Smooth muscle cell (in vitro differentiated cells): ENCODE measurements around the gene XPNPEP3. TPM values are rescaled to one million over a fixed set of nuclear protein-coding genes. Genes with fewer than 3 reads are reported as not detected.
A peak's percentile ranks its signal among the peaks of the same experiment; 100 is the strongest.

Experiments
- DNase-seq: peaks from one replicate; lab custom pipeline; 2025; ENCODE audit not compliant: unreplicated experiment; lab: John Stamatoyannopoulos, UW
- H2AFZ ChIP-seq: fragments of 200-600 bp; sonication (generic); 2 replicates; pipeline ENCODE4 v1.6.0; 2016; ENCODE audit warnings: antibody characterized with exemption, low read depth, mild to moderate bottlenecking
- H3F3A ChIP-seq: fragments of 200-600 bp; sonication (generic); 2 replicates; pipeline ENCODE4 v1.6.0; 2017; ENCODE audit warnings: antibody characterized with exemption, low read depth
- H3K27ac ChIP-seq: fragments of 200-600 bp; sonication (generic); 2 replicates; pipeline ENCODE4 v1.5.1; 2016; ENCODE audit warnings: low read depth, mild to moderate bottlenecking
- H3K27me3 ChIP-seq: fragments of 200-600 bp; sonication (generic); 2 replicates; pipeline ENCODE4 v1.6.1; 2016; ENCODE audit warnings: low read depth, mild to moderate bottlenecking
- H3K36me3 ChIP-seq: fragments of 200-600 bp; sonication (generic); 2 replicates; pipeline ENCODE4 v1.5.1; 2016; ENCODE audit warnings: low read depth
- H3K4me1 ChIP-seq: fragments of 200-600 bp; sonication (generic); 2 replicates; pipeline ENCODE4 v1.5.1; 2016; ENCODE audit warnings: low read depth
- H3K4me2 ChIP-seq: fragments of 200-600 bp; sonication (generic); 2 replicates; pipeline ENCODE4 v1.6.0; 2016; ENCODE audit warnings: mild to moderate bottlenecking
- H3K4me3 ChIP-seq: fragments of 200-600 bp; sonication (generic); 2 replicates; pipeline ENCODE4 v1.5.1; 2016; ENCODE audit warnings: mild to moderate bottlenecking
- H3K79me2 ChIP-seq: fragments of 200-600 bp; sonication (generic); 2 replicates; pipeline ENCODE4 v1.6.0; 2016; ENCODE audit warnings: low read depth, mild to moderate bottlenecking
- H3K9ac ChIP-seq: fragments of 200-600 bp; sonication (generic); 2 replicates; pipeline ENCODE4 v1.6.0; 2016; ENCODE audit warnings: low read depth
- H3K9me3 ChIP-seq: fragments of 200-600 bp; sonication (generic); replicated peaks from 2 replicates; pipeline ENCODE4 v1.5.1; 2016; ENCODE audit warnings: low read depth
- H4K20me1 ChIP-seq: fragments of 200-600 bp; sonication (generic); 2 replicates; pipeline ENCODE4 v1.6.0; 2016; ENCODE audit warnings: low read depth
- WGBS: methylation state at CpG from one replicate; pipeline ENCODE4 v1.1.7; 2016; ENCODE audit warnings: low lambda C conversion rate; 5-methylcytosine and 5-hydroxymethylcytosine counted together
- polyA plus RNA-seq: library from polyadenylated mRNA; unstranded; fragments of >200 nt; fragmentation: Nextera tagmentation; extraction: Ambion mirVana; gene quantifications from 2 replicates; pipeline ENCODE4 v1.2.1, GENCODE V29; 2016
- total RNA-seq: library from RNA; depleted of rRNA; stranded (reverse); fragments of >200 nt; gene quantifications from 2 replicates; pipeline ENCODE4 v1.2.3, GENCODE V29; 2014
- TF ChIP-seq, protein P1 (sequence below): fragments of 200-600 bp; sonication (generic); IDR thresholded peaks from 2 replicates; pipeline ENCODE4 v1.5.1; 2017; ENCODE audit warnings: borderline replicate concordance, mild to moderate bottlenecking, antibody characterized with exemption; ENCODE audit not compliant: insufficient read depth, poor library complexity, severe bottlenecking

XPNPEP3 gene
- total RNA-seq, result 9.8 and 12.3 TPM in 2 replicates
- 3.9 and 5.3 TPM in 2 replicates for polyA plus RNA-seq

DNA sequence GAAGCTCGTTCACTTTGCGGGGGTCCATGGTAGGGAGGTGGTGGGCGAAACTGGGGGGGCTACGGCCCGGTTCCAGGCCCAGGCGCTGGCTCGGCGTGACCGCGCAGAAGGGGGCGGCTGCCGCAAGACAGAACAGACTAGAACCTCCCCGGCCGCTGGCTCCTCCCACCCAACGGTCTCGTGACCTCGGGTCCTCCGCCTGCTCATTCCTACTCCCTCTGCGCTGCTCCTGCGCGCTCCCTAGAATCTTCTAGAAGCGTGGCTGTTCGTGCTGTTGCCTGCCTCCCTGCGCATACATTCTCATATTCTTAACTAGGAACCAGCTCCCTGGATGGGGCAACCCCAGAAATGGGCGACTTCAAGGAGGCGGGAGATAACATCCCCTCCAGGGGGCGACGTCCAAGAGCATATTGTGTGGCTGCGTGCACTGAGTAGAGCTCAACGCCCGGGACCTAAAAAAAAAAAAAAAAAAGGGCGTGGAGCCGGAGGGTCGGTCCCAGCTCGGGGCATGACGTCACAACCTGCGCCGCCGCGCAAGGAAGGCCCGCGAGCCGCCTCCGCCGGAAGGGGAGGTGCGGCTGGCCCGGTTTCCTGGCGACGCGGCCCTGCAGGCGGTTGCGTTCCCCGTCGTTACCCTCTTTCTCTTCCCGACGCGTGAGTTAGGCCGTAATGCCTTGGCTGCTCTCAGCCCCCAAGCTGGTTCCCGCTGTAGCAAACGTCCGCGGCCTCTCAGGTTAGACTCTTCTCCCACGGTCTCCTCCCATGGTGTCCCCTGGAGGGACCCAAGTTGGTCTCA is at the start of gene XPNPEP3, which contains the start of gene ST13:
Gene XPNPEP3 (plus strand): TSS at position 636 of the 796 bp plus-strand sequence. CDS start 34 bp downstream, at position 670.
Gene ST13 (minus strand): TSS at position 127 of the 796 bp plus-strand sequence. CDS start 99 bp downstream, at position 28.
- 1% methylated on average over 61 of the region's 63 CpGs for WGBS
- Histone ChIP-seq H3K4me3 (peak within 1 kb of the TSS; percentile 91), H3K9ac (peak within 1 kb of the TSS; percentile 99)

DNA sequence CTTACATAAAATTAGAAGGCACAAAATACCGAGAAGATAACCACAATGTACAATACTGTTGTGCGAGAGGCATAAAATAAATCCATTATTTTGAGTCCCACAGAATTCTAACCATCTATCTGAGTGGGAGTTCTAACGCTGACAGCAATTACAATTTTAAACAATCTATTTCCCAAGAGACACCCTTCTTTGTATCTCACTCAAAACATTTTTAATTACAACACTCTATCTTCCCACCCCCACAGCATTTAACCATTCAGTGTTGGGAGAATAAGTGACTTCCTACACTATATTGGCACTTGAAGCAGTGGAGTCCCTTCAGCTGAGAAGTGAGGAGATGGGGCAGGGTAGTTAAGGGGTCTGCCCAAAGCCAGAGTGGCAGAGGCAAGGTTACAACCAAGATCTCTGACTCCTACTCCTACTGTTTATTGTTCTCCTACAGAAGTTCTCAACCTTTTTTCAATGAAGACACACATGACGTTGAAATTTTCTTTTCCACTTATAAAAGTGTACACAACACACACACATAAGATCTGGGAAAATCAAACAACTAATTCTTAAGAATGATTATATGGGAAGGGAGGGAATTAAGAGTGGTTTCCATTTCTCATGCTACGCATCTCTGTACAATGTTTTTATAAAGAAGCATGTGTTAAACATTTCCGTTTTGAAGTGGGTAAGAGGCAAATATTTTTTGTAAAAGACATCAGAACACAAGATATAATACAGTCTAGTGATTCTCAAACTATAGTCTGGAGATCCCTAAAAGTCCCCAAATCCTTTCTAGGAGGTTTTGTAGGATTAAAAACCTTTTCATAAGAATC is 48.7 kb upstream of the XPNPEP3 start:
- Histone ChIP-seq H3K27me3 (no peaks in the 10 kb centered on the region), H3K4me1 (no peaks in the 10 kb centered on the region), H2AFZ (no peak overlapping the region), H4K20me1 (peaks cover 14% of the 10 kb centered on the region), H3K79me2 (peaks cover 89% of the 10 kb centered on the region), H3K27ac (peak overlapping the region; percentile 53), H3K36me3 (no peaks in the 10 kb centered on the region), H3K4me3 (no peak overlapping the region), H3K9ac (no peak overlapping the region), H3F3A (no peaks in the 10 kb centered on the region), H3K4me2 (peak overlapping the region; percentile 32), H3K9me3 (no peaks in the 10 kb centered on the region)
- 71% methylated on average over 6 of the region's 6 CpGs for WGBS
- no peak for DNase-seq
- TF ChIP-seq, protein P1, sequence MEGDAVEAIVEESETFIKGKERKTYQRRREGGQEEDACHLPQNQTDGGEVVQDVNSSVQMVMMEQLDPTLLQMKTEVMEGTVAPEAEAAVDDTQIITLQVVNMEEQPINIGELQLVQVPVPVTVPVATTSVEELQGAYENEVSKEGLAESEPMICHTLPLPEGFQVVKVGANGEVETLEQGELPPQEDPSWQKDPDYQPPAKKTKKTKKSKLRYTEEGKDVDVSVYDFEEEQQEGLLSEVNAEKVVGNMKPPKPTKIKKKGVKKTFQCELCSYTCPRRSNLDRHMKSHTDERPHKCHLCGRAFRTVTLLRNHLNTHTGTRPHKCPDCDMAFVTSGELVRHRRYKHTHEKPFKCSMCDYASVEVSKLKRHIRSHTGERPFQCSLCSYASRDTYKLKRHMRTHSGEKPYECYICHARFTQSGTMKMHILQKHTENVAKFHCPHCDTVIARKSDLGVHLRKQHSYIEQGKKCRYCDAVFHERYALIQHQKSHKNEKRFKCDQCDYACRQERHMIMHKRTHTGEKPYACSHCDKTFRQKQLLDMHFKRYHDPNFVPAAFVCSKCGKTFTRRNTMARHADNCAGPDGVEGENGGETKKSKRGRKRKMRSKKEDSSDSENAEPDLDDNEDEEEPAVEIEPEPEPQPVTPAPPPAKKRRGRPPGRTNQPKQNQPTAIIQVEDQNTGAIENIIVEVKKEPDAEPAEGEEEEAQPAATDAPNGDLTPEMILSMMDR, result no peak

More for the DNA sequence above, at the start of gene XPNPEP3, which contains the start of gene ST13:
- Histone ChIP-seq H3K9me3 (no peaks in the 10 kb centered on the region), H3K79me2 (peaks cover 88% of the 10 kb centered on the region), H2AFZ (peak within 1 kb of the TSS; percentile 86), H4K20me1 (peaks cover 34% of the 10 kb centered on the region), H3K4me1 (peaks cover 42% of the 10 kb centered on the region), H3K27me3 (no peaks in the 10 kb centered on the region), H3K27ac (peak within 1 kb of the TSS; percentile 98), H3K4me2 (peak within 1 kb of the TSS; percentile 89), H3K36me3 (no peaks in the 10 kb centered on the region), H3F3A (no peaks in the 10 kb centered on the region)
- TF ChIP-seq, protein P1, result peak; percentile 40
- DNase-seq, result peak; percentile 97

DNA sequence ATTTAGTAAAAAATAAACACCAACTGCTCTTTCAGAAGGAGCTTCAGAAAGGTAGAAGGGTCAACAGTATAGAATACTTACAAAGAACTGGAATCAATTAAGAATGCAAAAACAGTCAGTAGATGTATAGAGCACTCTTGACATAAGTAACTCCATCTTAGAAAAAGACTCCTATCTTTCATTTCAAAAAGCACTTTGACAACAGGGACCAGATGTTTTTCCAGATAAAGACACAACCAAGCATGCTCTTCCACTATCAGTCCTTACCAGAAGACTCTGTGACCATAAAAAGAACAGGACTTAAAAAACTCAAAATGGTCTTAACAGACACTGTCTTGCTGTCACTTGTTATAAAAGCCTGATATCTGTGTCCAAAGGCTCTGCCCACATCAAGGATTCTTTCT is 43.0 kb upstream of the XPNPEP3 start:
- TF ChIP-seq, protein P1, result no peak
- H3K4me3 ChIP-seq, result no peak overlapping the region
- H2AFZ ChIP-seq, result no peak overlapping the region
- H3K27ac ChIP-seq, result no peak overlapping the region
- peaks cover 97% of the 10 kb centered on the region for H3K79me2 ChIP-seq
- H3F3A ChIP-seq, result no peaks in the 10 kb centered on the region
- DNase-seq, result no peak
- no peaks in the 10 kb centered on the region for H3K27me3 ChIP-seq
- H3K9ac ChIP-seq, result no peak overlapping the region
- H3K4me2 ChIP-seq, result no peak overlapping the region
- H4K20me1 ChIP-seq, result peaks cover 9% of the 10 kb centered on the region
- H3K9me3 ChIP-seq, result no peaks in the 10 kb centered on the region
- no peaks in the 10 kb centered on the region for H3K36me3 ChIP-seq
- H3K4me1 ChIP-seq, result peaks cover 11% of the 10 kb centered on the region
